CD1c-positive myeloid dendritic cell (primary cell): Measurements from ENCODE around the gene DBNL.
"Not testable (repeated sequence)": the region's sequence is repeated elsewhere in the genome, so short reads cannot be mapped to it uniquely, and the experiment has no call there.

Experiments used
- DNase-seq: peaks from one replicate; pipeline ENCODE4 v3.0.0-alpha.2; 2016; ENCODE audit errors: extremely low spot score

Gene DBNL

GRCh38 chr7:44044315-44045225 lies at the start of gene DBNL:
TSS of gene DBNL (plus strand) at chr7:44044702. CDS start at chr7:44044738, 36 bp downstream.
- DNase-seq = peak; percentile 94

- DNase-seq = not testable (repeated sequence)
Observed at GRCh38 chr7:43997532-43997931, 47.0 kb upstream of the DBNL start, which contains the start of gene SPDYE1. TSS of gene SPDYE1 (plus strand) at chr7:43997897. CDS start at chr7:43999950, 2,053 bp downstream.

GRCh38 chr7:44012081-44012480 lies 32.4 kb upstream of the DBNL start:
- DNase-seq = not testable (repeated sequence)

GRCh38 chr7:44015090-44015489 lies 29.4 kb upstream of the DBNL start:
- not testable (repeated sequence) for DNase-seq

GRCh38 chr7:44018857-44019807 lies 25.4 kb upstream of the DBNL start:
- DNase-seq = peak; percentile 99

- DNase-seq = not testable (repeated sequence)
Observed at GRCh38 chr7:44019825-44020224, 24.7 kb upstream of the DBNL start.

- DNase-seq = not testable (repeated sequence)
Observed at GRCh38 chr7:44022069-44022468, 22.4 kb upstream of the DBNL start.

- DNase-seq = not testable (repeated sequence)
Observed at GRCh38 chr7:44022796-44023467, 21.6 kb upstream of the DBNL start.

GRCh38 chr7:44029433-44029832 lies 15.1 kb upstream of the DBNL start:
- DNase-seq = not testable (repeated sequence)

GRCh38 chr7:44030029-44030428 lies 14.5 kb upstream of the DBNL start:
- DNase-seq = not testable (repeated sequence)

GRCh38 chr7:44031319-44031718 lies 13.2 kb upstream of the DBNL start:
- not testable (repeated sequence) for DNase-seq

GRCh38 chr7:44032031-44032430 lies 12.5 kb upstream of the DBNL start:
- not testable (repeated sequence) for DNase-seq

- DNase-seq = not testable (repeated sequence)
Observed at GRCh38 chr7:44033971-44034844, 10.3 kb upstream of the DBNL start.

GRCh38 chr7:44036364-44036763 lies 8.1 kb upstream of the DBNL start:
- peak; percentile 28 for DNase-seq

- DNase-seq = not testable (repeated sequence)
Observed at GRCh38 chr7:44037951-44038350, 6.6 kb upstream of the DBNL start.

GRCh38 chr7:44038553-44038952 lies 5.9 kb upstream of the DBNL start:
- not testable (repeated sequence) for DNase-seq

- DNase-seq = peak; percentile 95
Observed at GRCh38 chr7:44038961-44039558, 5.4 kb upstream of the DBNL start.

- not testable (repeated sequence) for DNase-seq
Observed at GRCh38 chr7:44039800-44040492, 4.6 kb upstream of the DBNL start.

GRCh38 chr7:44040493-44040891 lies 4.0 kb upstream of the DBNL start:
- peak; percentile 54 for DNase-seq
